Upper lobe of left lung (tissue), 4 donors: Measurements from ENCODE around the gene PARVG.

Experiments
- CTCF ChIP-seq, 6 experiments: fragments of 450-650 bp in 4 of 6; fragments of 200-600 bp in 2 of 6; sonication (generic) in 2 of 6; IDR thresholded peaks; one replicate each; pipeline ENCODE4 v1.5.1; 2016 to 2019; ENCODE audit warnings: antibody characterized with exemption in 6 of 6
- POLR2A ChIP-seq, 4 donors: fragments of 450-650 bp; IDR thresholded peaks; one replicate each; pipeline ENCODE4 v1.5.1; 2016 to 2017; ENCODE audit warnings: antibody characterized with exemption in 4 of 4, mild to moderate bottlenecking in 2 of 4
- POLR2AphosphoS5 ChIP-seq, 2 donors: sonication (generic); formaldehyde crosslinking; IDR thresholded peaks; one replicate each; pipeline ENCODE4 v1.5.1; 2017; ENCODE audit warnings: antibody characterized with exemption in 2 of 2

GRCh38 chr22:44160421-44160820, 20.3 kb upstream of the PARVG start:
- TF ChIP-seq CTCF (IDR thresholded peaks at IDR 0.05) = no peak
- no peak for TF ChIP-seq POLR2A (IDR thresholded peaks at IDR 0.05)
- TF ChIP-seq POLR2AphosphoS5 (IDR thresholded peaks at IDR 0.05) = no peak
